Tracheal epithelial cell (primary cell): ENCODE results near the gene CDK5RAP3. TPM values are rescaled to one million over a fixed set of nuclear protein-coding genes. Genes with fewer than 3 reads are reported as not detected.

Source experiments
- total RNA-seq: library from RNA; depleted of rRNA; stranded (reverse); fragments of >200 nt; gene quantifications from 2 replicates; pipeline ENCODE4 v1.2.1, GENCODE V29; 2014

Gene CDK5RAP3, protein sequence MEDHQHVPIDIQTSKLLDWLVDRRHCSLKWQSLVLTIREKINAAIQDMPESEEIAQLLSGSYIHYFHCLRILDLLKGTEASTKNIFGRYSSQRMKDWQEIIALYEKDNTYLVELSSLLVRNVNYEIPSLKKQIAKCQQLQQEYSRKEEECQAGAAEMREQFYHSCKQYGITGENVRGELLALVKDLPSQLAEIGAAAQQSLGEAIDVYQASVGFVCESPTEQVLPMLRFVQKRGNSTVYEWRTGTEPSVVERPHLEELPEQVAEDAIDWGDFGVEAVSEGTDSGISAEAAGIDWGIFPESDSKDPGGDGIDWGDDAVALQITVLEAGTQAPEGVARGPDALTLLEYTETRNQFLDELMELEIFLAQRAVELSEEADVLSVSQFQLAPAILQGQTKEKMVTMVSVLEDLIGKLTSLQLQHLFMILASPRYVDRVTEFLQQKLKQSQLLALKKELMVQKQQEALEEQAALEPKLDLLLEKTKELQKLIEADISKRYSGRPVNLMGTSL
- 42.4 and 43.5 TPM in 2 replicates for total RNA-seq

DNA sequence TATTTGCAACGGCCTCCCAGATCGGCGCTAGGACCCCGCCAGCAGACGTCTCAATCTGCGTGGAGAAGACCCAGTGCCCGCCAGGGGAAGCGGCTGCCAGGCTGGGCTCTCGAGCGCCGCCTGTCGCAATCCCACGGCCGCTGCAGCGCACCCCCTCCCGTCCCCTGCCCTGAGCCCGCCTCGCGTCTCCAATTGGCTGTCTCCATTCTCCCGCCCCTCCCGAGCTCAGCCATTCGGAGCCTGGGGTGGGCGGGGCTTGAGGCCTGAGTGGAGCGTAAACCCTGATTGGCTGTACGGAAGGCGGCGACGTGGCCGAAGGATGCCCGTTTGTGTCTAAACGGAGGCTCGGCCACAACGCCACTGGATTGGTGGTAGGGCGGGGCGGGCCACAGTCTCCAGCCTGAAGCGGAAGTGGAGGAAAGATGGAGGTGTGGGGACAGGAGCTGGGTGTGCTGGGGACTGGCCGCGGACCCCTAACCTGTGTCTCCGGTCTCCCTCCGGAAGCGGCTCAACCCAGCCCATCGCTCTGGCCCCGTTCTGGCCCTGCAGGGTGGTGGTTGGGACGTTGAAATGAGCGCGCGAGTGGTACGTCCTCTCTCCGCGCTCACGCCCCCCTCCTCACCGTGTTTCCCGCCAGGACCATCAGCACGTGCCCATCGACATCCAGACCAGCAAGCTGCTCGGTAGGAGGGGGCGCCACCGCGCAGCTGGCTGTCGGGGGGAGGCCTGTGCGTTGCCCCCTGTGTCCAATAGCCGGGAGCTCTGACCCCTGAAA, at the start of gene CDK5RAP3:
Gene CDK5RAP3 (plus strand): TSS at position 389 of the 775 bp plus-strand sequence. CDS start 34 bp downstream, at position 423.

DNA sequence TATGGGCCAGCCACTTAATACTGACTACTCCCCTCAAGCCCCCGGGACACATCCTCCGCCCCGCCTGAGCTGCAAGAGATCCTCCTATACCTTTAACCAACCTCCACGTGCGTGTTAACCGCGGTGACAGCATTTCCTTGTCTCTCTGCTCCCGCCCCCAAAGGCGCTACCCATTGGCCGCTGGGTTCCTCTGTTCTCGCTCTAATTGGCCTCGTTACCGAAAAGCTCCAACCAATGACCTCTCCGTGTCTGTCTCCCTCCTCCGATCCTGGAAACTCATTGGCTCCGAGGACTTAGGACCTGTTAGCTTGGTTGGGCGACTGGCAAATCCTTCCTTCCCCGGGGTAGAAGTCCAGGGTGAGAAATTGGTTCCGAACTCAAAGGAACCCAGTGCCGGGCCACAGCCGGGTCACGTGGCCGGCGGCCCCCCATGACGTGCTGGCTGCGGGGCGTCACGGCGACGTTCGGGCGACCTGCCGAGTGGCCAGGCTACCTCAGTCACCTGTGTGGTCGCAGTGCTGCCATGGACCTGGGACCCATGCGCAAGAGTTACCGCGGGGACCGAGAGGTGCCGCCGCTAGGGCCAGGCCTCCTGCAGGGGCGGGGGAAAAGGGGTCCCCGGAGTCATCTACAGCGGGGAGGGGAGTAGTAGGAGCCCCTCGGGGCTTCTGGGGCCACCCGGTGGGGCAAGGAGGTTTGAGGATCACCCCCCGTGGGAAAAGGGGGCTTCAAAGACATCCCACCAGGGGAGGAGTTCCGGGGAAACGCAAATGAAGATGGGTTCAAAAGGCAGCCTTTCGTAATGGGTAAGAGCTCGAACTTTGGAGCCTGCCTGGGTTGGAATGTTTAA, 29.4 kb upstream of the CDK5RAP3 start, which contains the start of gene PNPO:
Gene PNPO (plus strand): TSS at position 326 of the 850 bp plus-strand sequence. CDS start 105 bp downstream, at position 431.

DNA sequence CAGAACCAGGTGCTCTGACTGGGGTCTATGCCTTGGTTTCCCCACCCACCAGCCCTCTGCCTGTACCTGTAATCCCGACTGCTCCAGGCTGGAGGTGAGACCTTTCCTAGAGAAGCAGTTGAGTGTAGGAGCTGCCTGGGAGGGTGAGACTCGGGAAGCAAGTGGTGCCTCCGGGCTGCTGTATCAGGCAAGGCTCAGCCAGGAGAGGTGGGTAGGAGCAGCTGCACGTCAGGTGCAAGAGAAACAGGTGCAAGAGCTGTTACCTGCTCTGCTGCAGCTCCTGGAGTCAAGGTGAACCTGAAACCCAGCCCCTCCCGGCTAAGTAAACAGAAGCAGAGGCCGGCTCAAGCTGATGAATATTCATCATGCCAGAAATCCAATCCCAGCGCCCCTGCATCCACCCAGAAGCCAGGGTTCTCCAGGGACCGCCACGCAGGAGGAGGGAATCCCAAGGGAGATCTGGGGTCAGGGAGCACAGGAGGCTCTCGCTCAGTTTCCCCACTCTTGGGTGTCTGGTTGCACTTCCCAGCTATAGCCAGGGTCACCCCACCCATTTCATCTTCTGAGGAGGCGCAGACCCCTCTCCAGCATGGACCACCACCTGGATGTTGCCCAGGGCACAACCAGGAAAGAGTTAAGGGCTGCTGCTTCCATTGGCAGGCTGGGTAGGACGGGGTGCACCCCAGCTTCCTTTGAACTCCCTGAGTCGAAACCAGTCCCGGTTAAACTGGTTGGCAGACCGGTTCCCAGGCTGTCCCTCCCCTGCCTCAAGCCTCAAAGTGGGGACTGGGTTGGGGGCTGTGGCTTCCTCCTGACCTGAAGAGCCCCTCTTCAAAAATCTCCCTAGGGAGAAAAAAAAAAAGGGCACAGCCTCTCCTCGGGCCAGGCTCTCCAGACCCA, 13.1 kb upstream of the CDK5RAP3 start, which contains the start of gene PRR15L:
Gene PRR15L (minus strand): TSS at position 293 of the 900 bp plus-strand sequence. CDS start 4,649 bp downstream, outside the sequence.

Other genes with a start within 250 kb of the CDK5RAP3 start
- not detected in 2 replicates for gene TBX21, start 237.9 kb upstream of the CDK5RAP3 start, total RNA-seq
- 0.43 and 2.7 TPM in 2 replicates for gene OSBPL7, start 149.3 kb upstream of the CDK5RAP3 start, total RNA-seq
- 17.6 and 18.8 TPM in 2 replicates for gene MRPL10, start 139.6 kb upstream of the CDK5RAP3 start, total RNA-seq
- not detected in 2 replicates for gene LRRC46, start 139.4 kb upstream of the CDK5RAP3 start, total RNA-seq
- gene SCRN2, start 129.8 kb upstream of the CDK5RAP3 start, total RNA-seq: 19.2 and 28.9 TPM in 2 replicates
- gene SP6, start 120.0 kb upstream of the CDK5RAP3 start, total RNA-seq: 1.9 and 2.2 TPM in 2 replicates
- 0.24 and 0.43 TPM in 2 replicates for gene SP2, start 74.9 kb upstream of the CDK5RAP3 start, total RNA-seq
- 46.9 and 52.8 TPM in 2 replicates for gene PNPO, start 29.5 kb upstream of the CDK5RAP3 start, total RNA-seq
- 3.6 and 3.8 TPM in 2 replicates for gene PRR15L, start 13.2 kb upstream of the CDK5RAP3 start, total RNA-seq
- gene COPZ2, start 66.7 kb downstream of the CDK5RAP3 start, total RNA-seq: 4.8 and 9.8 TPM in 2 replicates
- gene NFE2L1, start 77.2 kb downstream of the CDK5RAP3 start, total RNA-seq: 116 and 137 TPM in 2 replicates
- gene CBX1, start 130.4 kb downstream of the CDK5RAP3 start, total RNA-seq: 26.6 and 50.4 TPM in 2 replicates
- gene SNX11, start 136.7 kb downstream of the CDK5RAP3 start, total RNA-seq: 10.7 and 12.0 TPM in 2 replicates